Brain pericyte (primary cell): Measurements from ENCODE around the gene GSG1L.

Experiments
- DNase-seq: peaks from one replicate; pipeline ENCODE4 v3.0.0-alpha.2; 2012; ENCODE audit warnings: low read depth, low spot score

Gene GSG1L

DNA sequence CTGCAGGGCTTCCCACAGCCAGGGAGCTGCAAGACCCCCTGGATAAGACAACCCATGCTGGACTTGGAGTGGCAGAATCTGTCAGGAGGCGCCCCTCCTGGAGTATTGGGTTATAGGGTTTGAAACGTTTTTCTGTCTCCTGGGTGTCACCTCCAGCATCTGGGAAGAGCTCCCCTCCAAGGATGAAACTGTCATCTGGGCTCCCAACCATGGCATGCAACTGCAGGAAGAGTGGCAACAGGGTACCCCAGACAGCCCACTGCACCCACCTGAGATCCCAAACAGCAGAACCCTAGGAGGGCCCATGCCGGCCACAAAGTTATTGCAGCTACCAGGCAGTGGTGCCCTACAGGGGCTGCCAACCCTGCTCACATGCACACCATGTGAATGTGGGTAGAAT is 636 bp upstream of the GSG1L start:
- DNase-seq: no peak

DNA sequence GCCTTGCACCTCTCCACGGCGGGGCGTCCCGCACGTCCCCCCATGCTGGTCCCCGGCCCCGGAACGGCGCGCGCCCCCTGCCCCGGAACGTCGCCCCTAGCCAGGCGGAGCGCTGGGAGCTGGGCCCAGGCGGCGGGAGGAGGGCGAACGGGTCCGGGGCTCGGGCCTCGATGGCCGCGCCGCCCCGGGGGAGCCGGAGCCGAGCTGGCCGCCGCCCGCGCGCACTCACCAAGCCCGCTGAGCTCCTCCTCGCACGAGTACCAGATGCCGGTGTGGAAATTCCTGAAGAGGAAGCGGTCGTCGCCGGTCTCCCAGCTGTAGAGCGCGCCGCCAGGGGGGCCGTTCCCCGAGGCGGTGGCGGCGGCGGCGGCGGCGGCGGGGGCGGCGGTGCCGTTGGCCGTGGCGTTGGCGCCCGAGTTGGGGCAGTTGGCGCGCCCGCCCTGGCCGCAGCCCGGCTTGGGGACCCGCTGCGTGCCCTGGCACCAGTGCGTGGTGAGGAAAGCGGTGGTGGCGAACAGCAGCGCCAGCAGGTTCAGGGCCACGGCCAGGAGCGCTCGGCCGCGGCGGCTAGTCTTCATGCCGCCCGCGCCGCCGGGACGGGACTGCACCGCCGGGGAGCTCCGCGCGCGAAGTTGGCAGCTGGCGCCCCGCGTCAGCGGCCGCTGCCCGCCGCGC is 530 bp downstream of the GSG1L start:
- no peak for DNase-seq

DNA sequence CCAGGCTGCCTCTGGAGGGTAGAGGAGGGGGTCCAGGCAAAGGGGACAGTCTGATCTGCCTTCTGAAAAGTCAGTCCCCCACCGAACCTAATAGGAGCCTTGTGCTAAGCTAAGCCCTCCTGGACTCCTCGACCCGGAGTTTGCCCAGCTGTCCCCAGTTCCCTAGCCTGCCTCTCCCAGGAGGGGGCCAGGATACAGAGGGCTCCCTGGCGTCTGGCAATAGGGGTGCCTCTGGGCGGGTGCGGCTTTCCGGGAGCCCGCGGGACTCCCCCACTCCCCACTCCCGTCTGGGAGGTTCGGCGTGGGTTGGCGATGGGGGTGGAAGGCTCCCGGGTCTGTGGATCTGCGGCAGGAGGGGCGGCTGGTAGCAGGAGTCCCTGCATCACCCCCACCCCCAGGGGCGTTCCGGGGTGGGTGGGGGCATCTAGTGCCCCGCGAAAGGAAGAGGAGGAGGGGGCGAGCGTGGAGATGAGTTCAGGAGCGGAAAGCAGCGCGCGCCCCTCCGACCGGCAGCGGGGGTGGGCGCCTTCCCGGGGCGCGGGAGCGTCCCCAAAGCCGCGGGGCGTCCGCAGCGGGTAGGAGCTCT is 1.2 kb downstream of the GSG1L start:
- DNase-seq: no peak

DNA sequence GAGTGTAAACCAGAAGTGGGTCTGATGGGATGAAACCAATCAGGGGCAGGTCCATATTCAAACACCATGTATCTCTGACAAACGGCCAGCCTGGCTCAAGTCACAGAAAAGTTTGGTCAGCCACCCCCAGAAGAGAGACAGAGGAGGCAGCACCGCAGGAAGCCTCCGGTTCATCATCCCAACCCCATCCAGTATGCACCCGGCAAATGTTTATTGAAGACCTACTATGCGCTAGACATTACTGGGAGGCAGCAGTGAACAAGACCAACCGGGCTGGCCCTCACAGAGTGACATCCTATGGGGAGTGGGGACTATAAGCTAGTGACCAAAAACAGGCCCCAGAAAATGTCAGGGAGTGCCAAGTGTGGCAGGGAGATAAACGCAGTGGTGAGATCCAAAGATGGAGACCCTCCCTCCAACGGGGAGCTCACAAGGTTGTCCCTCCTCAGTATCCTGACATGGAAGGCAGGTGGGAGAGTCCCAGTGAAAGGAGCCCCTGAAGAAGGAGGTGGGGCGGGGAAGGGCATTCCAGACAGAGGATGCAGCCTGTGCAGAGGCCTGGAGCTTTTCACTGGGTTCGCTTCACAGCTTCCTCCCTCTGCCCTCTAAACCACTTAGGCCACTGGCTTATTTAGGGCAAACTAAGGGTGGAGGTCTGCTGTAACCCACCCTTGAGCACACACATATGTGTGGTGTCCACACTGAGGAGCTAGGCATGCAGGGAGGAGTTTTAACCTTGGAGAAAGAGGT is 2.0 kb downstream of the GSG1L start:
- no peak for DNase-seq

DNA sequence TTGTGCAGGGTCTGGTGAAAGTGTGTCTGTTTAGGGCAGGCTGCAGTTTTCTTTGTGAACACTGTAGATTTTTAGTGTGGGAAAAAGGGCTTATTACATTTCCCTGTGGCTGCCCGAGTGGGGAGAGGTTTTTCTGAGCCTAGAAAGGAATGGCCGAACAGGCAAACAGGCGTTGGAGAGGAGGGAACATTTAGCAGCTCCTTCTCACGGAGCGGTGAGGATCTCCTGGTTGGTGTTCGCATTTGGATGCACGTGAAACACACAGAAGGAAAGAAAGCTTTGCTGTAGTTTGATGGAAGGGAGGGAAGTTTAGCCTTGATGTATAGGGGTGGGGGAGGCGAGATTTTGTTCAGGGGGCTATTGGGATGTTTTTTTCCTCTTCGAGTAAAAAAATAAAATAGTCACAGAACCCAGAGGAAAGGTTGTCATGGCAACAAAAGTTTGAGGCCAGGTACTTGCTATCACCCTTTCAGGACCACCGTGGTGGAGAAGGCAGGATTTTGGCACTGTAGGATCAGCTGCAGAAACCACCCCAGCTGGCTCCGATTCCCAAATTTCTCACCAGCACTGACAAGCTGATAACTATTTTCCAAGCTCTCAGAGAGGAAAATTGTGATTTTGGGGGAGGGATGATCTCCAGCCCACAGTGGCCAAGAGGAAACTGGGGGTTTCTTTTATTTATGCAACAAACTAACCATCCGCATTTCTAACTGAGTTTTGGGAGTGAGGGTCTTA is 3.5 kb downstream of the GSG1L start:
- no peak for DNase-seq

DNA sequence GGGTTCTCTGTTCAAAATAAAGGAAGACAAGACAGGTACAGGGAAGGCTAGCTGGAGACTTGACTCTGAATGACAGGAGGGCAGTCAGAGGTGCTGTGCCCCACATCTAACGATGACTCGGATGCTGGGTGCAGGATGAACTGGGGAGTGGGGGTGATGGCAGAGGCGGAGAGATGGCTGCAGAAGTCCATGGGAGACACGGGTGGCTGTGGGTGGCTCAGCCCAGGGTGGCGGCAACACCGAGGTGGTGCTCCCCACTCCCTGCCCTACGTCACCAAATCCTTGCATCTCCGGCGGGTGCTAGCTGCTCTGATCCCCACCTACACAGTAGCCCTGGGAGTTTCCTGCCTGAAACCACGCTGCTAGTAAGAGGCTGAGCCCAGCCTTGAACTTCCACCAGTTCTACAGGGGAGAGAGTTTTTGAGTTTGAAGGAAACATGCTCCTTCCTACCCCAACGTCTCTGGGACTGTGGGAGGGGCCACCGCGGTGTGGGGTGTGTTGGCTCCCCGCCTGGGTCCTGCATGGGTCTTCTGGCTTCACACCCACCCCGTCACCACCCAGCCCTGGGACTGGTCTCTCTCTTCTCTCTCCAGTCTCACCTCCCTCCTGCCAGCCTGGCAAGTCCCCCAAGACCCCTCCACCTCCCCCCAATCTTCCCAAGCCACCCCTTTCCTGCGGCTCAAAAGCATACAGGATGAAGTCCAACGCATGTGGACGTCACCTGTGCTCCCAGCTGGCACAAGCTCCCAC is 4.5 kb downstream of the GSG1L start:
- DNase-seq: no peak

DNA sequence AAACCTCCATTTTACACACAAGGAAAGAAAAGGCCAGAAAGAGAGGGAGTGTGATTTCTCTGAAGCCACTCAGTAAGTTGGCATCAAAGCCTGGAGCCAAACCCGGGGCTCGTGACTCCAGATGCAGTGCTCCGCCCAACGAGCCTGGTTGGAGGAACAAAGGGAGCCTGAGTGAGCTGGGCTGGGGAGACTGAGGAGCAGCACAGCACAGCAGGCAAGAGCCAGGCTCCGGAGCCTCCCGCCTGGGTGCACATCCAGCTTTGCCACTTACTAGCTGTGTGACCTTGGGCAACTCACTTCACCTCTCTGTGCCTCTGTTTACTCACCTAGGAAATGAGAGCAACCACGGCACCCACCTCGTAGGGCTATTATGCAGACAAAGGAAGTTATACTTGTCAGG is 5.6 kb downstream of the GSG1L start:
- DNase-seq: no peak

DNA sequence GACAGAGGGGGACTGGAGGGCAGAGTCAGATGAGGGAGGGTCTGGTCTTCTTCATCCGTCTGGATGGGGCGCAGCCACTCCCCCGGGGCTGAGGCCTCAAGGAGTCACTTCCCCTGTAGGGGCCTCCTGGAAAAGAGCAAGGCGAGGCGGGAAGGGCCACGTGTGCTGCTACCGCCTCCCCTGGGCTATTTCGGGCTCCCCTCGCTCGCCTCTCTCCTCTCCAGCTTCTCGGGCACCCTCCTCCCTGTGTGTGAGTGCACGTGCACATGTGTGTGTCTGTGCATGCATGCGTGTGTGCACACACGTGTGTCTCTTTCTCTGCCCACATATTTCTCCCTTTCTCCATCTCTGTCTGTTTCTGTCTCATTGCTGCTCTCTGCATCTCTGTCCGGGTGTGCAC is 10.1 kb downstream of the GSG1L start:
- no peak for DNase-seq

DNA sequence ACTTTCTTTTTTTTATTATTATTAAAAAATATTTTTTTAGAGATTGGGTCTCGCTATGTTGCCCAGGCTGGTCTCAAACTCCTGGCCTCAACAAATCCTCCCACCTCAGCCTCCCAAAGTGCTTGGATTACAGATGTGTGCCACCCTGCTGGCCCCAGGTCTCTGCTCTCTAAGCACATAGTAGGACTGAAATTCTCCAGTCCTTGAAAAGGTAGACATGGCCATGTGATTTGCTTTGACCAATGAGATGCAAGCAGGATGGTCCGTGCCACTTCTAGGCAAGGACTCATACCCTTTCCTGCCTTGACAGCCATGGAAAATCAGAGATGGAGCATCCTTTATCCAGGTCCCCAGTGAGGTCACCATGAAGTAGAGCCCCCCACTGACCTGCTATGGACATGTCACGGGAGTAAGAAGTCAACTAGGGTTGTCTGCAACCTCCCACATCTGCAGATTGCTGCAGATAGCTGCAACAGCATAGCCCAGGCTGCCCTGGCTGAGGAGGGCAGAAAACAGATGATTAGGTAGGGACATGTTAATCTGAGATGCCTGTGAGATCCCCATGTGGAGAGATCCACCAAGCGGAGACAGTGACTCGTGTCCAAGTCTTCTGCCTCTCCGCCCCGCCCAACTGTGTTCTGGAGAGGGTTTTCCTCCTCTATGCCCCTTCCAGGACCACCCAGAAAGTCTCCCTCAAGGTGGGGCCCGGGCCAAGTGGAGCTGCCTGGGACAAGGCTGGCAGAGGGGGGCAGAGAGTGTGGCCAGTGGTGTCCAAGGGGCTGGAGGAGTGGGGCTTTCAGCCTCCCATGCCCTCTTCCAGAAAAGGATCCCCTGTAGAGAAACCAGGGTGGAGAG is 11.0 kb downstream of the GSG1L start:
- no peak for DNase-seq

DNA sequence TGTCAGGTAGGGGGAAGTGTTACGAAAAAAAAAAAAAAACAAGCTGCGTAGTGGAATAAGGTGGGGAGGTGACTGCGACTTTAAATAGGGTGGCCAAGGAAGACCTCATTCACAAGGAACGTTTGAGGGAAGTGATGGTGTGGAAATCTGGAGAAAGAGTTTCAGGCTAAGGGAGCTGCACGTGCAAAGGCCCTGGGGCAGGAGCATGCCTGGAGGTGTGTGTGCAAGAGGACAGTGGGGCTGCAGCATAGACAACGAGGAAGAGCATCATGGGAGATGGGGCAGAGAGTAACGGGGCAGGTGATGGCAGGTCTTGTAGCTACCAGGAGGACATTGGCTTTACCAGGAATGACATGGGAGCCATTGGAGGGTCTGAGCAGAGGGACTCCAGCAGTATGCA is 12.0 kb downstream of the GSG1L start:
- DNase-seq: no peak

DNA sequence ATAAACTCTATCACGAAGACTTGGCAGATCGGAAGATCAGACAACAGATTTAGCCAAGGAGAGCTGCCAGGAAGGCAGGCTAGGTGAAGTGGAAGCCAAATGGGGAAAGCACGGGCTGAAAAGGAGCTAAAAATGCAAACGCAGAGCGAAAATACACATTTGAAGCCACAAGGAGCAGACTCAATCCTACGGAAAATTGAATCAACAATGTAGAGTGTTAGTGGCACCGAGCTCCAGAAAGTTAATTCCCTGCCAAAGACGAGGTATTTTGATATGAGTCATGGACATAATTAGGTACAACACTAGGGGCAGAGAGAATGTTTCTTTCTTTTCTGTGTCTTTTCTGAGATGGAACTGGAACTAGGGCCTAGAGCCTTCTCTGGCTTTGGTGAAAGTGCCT is 20.7 kb downstream of the GSG1L start:
- no peak for DNase-seq

DNA sequence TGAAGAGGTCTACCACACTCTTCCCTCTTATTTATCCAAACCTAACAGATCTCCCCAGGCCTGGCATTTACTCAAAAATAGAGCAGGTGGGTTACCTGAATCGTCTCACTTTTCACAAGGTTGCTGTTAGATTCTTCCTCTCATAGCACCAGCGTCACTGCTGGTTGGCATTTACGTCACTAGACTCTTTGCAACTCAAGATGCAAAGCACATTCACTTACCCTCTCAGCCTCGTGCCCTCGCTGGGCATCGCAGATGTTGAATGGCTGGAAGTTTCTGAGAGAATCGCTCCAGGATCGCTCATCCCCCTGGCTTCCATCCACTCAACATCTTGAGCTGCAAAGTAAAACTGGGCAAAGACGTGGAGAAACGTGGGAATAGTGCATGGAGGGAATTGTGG is 21.9 kb downstream of the GSG1L start:
- DNase-seq: no peak

DNA sequence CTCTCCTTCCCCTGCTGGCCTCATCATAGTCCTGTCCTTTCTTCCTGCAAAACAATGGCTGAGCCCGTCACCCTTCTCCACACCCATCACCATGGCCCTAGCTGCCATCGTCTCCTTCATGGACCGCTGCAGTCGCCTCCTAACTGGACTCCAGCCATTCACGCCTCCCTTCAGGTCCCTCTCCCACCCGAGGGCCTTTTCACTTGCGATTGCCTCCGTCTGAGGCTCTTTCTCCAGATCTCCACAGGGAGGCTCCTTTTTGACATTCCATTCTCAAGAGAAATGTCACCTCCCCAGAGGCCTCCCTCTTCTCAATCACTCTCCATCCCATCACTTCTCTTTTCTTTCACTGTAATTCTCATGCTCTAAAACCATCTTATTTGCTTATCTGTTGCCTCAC is 23.5 kb downstream of the GSG1L start:
- DNase-seq: no peak

DNA sequence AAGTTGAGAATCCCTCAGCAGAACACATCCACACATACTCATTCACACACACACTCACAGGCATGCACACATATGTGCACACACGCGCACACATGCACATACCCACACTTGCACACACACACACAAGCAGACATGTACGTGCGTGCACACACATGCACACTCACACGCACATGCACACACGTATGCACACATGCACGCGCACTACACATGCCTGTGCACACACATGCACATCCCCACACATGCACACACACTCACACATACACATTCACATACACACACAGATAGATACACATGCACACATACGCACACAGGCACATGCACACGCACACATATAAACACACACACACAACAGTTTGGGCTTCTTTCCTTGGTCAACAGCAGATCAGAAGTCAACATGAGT is 24.0 kb downstream of the GSG1L start:
- DNase-seq: no peak

DNA sequence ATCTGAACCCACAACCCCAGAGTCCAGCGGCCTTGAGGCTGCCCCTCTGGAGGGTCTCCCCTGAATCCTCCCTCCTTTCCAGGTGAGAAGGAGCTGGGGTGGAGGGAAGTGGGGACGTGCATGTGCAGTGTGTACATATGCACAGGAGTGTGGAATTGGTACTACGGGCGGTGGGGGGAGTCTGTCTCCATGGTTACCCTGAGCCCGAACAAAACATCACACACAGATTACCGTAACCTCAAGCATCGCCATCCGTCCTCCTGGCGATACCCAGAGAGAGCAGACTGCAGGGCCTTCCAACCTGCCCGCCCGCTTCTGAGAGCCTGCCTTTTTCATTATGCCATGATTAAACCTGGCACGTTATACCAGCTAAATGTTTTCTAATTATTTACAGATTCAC is 25.1 kb downstream of the GSG1L start:
- DNase-seq: no peak

DNA sequence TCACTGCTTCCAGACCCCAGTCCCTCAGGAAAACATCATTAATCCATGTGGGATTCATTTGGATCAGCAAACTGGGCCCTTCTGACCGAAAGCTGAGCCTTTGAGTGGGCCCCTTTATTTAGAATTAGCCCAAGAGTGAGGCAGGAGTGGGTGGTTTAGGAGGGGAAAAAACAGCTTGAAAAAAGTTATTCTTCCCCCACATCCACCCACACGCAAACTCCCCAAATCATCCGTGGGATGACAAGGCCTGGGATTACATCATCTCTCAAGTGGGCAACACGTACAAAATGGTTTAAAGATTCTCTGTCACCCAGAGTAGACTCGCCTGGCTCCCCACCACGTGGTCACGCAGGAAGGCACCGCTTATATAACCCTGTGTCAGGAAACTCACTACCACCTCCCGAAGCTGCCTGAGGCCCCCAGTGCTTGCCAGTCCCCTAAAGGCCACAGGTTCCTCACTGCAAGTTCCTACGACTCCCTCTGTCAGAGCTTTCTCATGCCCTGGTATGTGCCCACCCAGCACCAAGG is 27.6 kb downstream of the GSG1L start:
- no peak for DNase-seq

DNA sequence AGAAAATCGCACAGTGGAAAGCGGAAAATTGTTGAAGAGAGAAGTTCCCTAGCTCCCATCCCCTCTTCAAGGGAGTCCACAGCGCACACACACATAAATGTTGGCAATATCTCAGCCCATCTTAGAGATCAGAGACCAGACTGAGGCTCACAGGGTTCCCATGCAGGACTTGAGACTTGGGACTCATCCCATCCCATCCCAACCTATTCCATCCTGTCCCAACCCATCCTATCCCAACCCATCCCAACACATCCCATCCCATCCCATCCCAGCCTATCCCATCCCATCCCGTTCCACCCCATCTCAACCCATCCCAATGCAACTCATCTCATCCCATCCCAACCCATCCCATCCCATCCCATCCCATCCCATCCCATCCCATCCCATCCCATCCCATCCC is 29.6 kb downstream of the GSG1L start:
- no peak for DNase-seq

DNA sequence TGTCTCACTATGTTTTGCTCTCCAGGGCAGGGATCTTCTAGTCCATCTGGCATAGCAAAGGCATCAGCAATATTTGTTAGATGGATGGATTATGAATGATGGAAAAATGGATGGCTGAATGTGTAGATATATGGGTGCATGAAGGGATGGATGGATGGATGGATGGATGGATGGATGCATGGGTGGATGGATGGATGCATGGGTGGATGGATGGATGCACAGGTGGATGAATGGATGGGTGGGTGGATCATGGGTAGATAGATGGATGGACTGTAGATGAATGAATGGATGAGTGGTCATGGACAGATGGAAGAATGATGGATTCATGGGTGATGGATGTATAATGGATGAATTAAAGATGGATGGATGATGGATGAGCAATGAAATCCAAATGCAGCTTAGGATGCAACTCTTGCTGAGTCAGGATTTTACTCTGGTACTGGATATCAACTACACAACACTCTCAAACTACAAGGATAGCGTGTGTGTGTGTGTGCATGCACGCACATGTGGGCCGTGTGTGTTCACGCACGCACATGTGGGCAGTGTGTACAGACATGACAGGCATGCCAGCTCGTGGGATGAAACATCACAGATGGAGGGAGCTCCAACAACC is 34.0 kb downstream of the GSG1L start:
- no peak for DNase-seq

DNA sequence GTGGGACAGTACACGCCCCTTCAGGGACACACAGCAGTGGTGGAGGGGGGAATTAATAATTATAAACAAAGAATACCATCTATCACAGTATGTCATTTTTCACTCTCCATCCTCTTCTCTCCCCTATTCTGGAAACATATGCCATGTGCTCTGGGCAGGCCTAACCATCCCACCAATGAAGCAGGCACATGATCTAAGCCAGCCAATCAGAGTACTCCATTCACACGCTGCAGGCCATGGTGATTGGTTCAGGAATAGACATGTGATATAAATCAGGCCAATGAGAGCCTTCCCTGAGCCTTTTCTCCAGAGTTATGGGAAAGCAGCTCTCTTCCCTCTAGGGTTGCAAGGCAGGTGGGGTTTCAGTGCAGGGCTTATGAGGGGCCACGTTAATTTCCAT is 36.5 kb downstream of the GSG1L start:
- no peak for DNase-seq

DNA sequence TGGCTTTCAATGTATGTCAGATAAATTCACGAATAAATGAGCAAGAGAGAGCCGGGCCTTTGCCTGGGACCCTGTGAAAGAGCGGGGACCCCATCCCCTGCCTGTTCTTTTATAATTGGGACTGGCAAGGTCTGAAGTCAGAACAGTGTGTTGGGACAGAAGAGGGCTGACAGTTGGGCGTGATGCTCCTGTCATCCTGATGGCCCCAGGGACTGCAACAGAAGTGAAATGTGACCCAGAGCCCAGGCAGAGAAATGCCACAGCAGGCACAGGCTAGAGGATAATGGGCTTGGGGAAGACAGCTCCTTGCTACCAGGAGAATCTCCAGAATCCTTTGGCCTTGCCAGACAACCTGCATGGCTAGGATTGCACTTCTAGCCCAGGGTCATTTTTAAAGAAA is 37.9 kb downstream of the GSG1L start:
- DNase-seq: no peak
